ENCODE results near the gene ELMO1. TPM values are rescaled to one million over a fixed set of nuclear protein-coding genes. Genes with fewer than 3 reads are reported as not detected.
A peak's percentile ranks its signal among the peaks of the same experiment; 100 is the strongest.

ELMO1 gene
- total RNA-seq, 1 donor from 2014 or later: not detected

GRCh38 chr7:37089972-37090371 lies 358.7 kb downstream of the ELMO1 start:
- no peak for DNase-seq (ENCODE audit: extremely low spot score, unreplicated experiment)
- Mint-ChIP-seq H3K4me3 (ENCODE audit: unreplicated experiment) (no peak overlapping the region), H3K27me3 (ENCODE audit: unreplicated experiment) (peaks cover 2% of the 10 kb centered on the region), H3K4me1 (ENCODE audit: unreplicated experiment) (peaks cover 3% of the 10 kb centered on the region), H3K36me3 (ENCODE audit: unreplicated experiment) (no peaks in the 10 kb centered on the region), H3K27ac (ENCODE audit: unreplicated experiment) (no peak overlapping the region), H3K9me3 (ENCODE audit: unreplicated experiment) (no peaks in the 10 kb centered on the region)
- TF ChIP-seq CTCF (IDR thresholded peaks at IDR 0.05): no peak

- peaks cover 25% of the 10 kb centered on the region for H3K4me1 Mint-ChIP-seq (ENCODE audit: unreplicated experiment)
- peaks cover 2% of the 10 kb centered on the region for H3K27me3 Mint-ChIP-seq (ENCODE audit: unreplicated experiment)
- no peaks in the 10 kb centered on the region for H3K36me3 Mint-ChIP-seq (ENCODE audit: unreplicated experiment)
- H3K27ac Mint-ChIP-seq (ENCODE audit: unreplicated experiment): no peak overlapping the region
- H3K9me3 Mint-ChIP-seq (ENCODE audit: unreplicated experiment): no peaks in the 10 kb centered on the region
- DNase-seq (ENCODE audit: extremely low spot score, unreplicated experiment): peak; percentile 2
- H3K4me3 Mint-ChIP-seq (ENCODE audit: unreplicated experiment): no peak overlapping the region
- no peak for TF ChIP-seq CTCF (IDR thresholded peaks at IDR 0.05)
Measured at GRCh38 chr7:37085600-37085999, 363.1 kb downstream of the ELMO1 start.

- TF ChIP-seq CTCF (IDR thresholded peaks at IDR 0.05): no peak
- Mint-ChIP-seq H3K9me3 (ENCODE audit: unreplicated experiment) (no peaks in the 10 kb centered on the region), H3K36me3 (ENCODE audit: unreplicated experiment) (no peaks in the 10 kb centered on the region), H3K4me3 (ENCODE audit: unreplicated experiment) (no peak overlapping the region), H3K27ac (ENCODE audit: unreplicated experiment) (no peak overlapping the region), H3K27me3 (ENCODE audit: unreplicated experiment) (peaks cover 2% of the 10 kb centered on the region), H3K4me1 (ENCODE audit: unreplicated experiment) (peaks cover 25% of the 10 kb centered on the region)
- no peak for DNase-seq (ENCODE audit: extremely low spot score, unreplicated experiment)
Measured at GRCh38 chr7:37084303-37084702, 364.4 kb downstream of the ELMO1 start.

GRCh38 chr7:37083311-37084096 lies 365.2 kb downstream of the ELMO1 start:
- Mint-ChIP-seq H3K36me3 (ENCODE audit: unreplicated experiment) (no peaks in the 10 kb centered on the region), H3K27me3 (ENCODE audit: unreplicated experiment) (peaks cover 2% of the 10 kb centered on the region), H3K27ac (ENCODE audit: unreplicated experiment) (peak overlapping the region; percentile 78), H3K9me3 (ENCODE audit: unreplicated experiment) (no peaks in the 10 kb centered on the region), H3K4me1 (ENCODE audit: unreplicated experiment) (peaks cover 25% of the 10 kb centered on the region), H3K4me3 (ENCODE audit: unreplicated experiment) (no peak overlapping the region)
- no peak for TF ChIP-seq CTCF (IDR thresholded peaks at IDR 0.05)
- no peak for DNase-seq (ENCODE audit: extremely low spot score, unreplicated experiment)

- Mint-ChIP-seq H3K4me3 (ENCODE audit: unreplicated experiment) (no peak overlapping the region), H3K27me3 (ENCODE audit: unreplicated experiment) (no peaks in the 10 kb centered on the region), H3K4me1 (ENCODE audit: unreplicated experiment) (peaks cover 25% of the 10 kb centered on the region), H3K36me3 (ENCODE audit: unreplicated experiment) (no peaks in the 10 kb centered on the region), H3K27ac (ENCODE audit: unreplicated experiment) (no peak overlapping the region), H3K9me3 (ENCODE audit: unreplicated experiment) (no peaks in the 10 kb centered on the region)
- DNase-seq (ENCODE audit: extremely low spot score, unreplicated experiment): no peak
- TF ChIP-seq CTCF (IDR thresholded peaks at IDR 0.05): no peak
Measured at GRCh38 chr7:37081436-37081835, 367.2 kb downstream of the ELMO1 start.
